Putamen (tissue), 1 donor: ENCODE data around the gene OTC.

Experiments used
- DNase-seq: peaks from one replicate; pipeline ENCODE4 v3.0.0-alpha.2; 2016; ENCODE audit warnings: low spot score

OTC gene

DNA sequence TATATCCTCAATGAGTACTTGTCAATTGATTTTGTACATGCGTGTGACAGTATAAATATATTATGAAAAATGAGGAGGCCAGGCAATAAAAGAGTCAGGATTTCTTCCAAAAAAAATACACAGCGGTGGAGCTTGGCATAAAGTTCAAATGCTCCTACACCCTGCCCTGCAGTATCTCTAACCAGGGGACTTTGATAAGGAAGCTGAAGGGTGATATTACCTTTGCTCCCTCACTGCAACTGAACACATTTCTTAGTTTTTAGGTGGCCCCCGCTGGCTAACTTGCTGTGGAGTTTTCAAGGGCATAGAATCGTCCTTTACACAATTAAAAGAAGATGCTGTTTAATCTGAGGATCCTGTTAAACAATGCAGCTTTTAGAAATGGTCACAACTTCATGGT lies at the start of gene OTC:
Gene OTC (plus strand): TSS at position 243 of the 400 bp plus-strand sequence. CDS start 93 bp downstream, at position 336.
- no peak for DNase-seq

DNA sequence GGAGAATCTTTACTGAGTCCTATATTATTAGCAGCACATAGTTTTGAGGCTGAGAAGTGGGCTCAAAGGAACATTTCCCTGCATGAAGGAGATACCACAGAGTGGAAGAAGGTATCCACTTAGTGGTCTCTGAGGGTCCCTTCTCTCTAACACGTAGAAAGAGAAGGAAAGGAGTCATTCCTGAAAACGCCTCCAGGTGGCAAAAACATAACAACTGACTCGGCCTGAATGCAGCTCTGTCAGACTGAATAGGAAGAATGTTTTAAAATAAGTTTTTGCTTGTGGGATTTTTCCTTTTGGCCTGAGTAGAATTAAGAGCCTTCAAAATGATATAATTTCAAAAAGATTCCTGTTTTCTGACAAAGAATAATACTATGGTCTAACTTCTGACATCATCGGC lies 48.4 kb upstream of the OTC start:
- no peak for DNase-seq

DNA sequence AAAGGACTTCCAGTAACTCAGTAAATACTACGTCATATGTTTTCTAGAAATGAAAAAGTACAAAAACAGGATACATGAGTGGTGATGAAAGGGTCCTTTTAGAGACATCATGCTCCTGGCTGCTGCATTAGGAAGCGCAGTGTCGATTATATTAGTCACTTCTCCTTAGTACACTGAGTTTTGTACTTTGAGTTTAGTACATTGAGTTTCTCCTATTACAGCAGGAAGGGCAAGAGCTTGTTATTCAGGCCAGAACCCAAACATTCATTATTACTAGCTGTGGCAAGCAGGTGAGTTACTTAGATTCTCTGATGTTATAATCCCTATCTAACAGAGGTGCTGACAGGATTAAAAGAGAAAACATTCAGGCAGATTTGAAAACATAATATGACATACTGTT lies 46.4 kb upstream of the OTC start:
- no peak for DNase-seq

DNA sequence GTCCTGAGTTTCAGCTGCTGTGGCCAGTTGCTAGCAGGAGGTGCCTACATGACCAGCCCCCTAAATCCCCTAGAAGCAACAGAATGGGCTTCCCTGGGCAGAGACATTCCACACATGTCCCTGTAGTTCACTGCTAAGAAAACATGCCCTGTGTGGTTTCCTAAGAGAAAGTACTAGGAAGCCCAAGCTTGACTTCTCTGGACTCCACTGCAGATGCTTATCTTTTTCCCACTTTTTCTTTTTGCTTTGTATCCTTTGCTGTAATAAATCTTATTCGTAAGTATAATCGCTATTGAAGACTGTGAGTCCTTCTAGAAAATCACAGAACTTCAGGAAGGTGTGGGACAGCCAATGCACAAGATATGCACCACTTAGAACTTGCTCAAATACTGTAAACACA lies 40.7 kb upstream of the OTC start:
- no peak for DNase-seq

DNA sequence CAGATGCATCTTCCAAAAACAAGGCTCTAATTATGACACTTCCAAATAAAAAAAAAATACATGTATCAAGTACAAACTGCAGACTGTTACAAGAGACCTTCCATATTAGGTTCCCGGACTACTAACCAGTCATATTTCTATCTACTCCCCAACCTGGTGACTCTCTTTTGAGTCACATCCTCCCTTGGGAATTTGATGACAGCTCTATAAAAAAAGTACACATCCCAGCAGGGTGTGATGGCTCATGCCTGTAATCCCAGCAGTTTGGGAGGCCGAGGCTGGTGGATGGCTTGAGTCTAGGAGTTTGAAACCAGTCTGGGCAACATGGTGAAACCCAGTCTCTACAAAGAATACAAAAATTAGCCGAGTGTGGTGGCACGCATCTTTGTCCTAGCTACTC lies 40.0 kb upstream of the OTC start:
- DNase-seq = no peak

DNA sequence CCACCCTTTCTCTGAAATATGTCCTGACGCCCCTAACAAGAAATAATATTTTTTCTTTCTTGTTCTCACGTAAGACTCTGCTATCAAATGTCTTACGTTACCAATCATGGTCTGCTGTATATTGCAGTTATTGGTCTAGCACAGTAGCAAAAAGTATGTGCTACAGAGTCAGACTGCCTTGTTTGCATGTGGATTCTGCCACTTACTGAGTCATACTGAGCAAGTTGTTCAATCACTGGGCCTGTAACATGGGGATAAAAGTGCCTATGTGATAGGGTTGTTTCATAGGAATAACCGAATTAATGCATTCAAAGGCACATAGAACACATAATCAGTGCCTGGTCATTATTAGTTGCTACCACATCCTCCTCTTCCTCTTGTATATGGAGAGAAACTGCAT lies 39.2 kb upstream of the OTC start:
- no peak for DNase-seq

DNA sequence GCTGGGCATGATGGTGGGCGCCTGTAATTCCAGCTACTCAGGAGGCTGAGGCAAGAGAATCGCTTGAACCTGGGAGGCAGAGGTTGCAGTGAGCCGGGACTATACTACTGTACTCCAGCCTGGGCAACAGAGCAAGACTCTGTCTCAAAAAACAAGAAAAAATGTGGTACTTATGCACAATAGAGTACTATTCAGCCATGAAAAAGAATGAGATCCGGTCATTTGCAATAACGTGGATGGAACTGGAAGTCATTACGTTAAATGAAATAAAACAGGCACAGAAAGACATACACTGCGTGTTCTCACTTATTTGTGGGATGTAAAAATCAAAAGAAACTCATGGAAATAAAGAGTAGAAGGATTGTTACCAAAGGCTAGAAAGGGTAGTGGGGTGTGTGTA lies 37.2 kb upstream of the OTC start:
- DNase-seq = no peak

DNA sequence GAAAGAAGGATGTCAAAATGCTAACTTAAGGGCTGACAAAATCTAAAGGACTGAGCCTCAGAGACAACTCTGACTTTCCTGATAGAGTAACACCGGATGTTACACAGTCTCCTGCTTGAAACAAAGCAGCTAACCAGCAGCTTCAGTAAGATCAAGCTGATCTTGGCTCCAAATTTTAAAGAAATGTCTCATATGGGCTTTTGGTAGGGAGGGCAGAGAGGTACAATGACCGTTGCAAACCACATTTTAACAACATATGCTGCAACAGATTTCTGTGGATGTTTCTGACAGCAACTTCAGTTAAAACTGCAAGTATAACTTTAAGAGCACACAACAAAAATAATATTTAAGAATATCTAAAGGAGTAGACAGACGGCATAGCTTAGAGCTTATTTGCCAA lies 34.2 kb upstream of the OTC start:
- DNase-seq = no peak

DNA sequence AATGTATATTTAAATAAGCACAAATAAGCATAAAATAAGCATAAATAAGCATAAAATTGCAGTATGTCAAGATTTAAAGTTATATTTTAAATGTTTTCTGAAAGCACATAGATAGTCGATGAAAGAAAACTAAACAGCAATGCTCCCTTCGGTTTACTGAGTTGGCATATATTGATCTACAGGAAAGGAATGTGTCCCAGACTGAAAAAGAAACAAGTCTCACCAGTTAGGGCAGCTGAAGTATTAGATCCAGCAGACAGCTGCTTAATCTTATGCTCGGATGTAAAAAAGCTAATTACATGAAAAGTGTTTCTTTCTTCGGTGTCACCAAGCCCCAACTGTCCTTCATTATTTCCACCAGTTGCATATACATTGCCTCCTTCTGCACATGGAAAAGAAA lies 33.8 kb upstream of the OTC start:
- DNase-seq = no peak

DNA sequence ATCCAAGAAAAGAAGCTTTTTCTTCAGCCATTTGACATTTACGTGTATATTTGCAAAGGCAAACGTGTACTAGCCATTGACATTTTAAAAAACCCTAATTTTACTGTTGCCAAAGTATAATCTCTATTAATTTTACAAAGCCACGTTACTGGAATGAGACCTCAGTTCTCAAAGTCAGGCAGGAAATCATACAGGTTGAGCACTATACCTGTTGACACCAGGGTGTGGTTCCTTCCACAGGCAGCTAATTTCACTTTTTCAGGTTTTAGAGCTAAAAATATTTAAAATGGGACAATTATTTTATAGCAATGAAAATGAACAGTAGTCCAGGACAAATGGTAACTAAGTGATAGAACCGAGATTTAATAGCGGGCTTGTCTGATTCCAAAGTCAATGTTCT lies 31.6 kb upstream of the OTC start:
- no peak for DNase-seq

DNA sequence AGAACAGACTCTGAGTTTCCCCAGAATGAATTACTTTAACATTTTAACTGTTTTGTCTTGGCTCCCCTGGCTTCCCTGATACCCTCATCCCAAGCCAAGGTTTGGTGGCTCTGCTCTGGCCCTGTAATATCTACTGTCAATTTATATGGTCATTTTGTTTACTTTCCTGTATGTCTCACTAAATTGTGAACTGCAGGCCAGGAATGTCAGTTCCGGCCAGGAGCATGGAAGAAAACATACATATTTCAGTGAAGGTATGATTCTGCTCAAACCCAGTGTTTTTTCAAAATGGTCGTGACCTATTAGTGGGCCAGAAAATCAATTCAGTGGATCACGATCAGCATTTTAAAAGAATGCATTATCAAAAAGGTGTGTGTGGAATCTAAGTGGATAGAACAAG lies 26.3 kb upstream of the OTC start:
- DNase-seq = no peak

DNA sequence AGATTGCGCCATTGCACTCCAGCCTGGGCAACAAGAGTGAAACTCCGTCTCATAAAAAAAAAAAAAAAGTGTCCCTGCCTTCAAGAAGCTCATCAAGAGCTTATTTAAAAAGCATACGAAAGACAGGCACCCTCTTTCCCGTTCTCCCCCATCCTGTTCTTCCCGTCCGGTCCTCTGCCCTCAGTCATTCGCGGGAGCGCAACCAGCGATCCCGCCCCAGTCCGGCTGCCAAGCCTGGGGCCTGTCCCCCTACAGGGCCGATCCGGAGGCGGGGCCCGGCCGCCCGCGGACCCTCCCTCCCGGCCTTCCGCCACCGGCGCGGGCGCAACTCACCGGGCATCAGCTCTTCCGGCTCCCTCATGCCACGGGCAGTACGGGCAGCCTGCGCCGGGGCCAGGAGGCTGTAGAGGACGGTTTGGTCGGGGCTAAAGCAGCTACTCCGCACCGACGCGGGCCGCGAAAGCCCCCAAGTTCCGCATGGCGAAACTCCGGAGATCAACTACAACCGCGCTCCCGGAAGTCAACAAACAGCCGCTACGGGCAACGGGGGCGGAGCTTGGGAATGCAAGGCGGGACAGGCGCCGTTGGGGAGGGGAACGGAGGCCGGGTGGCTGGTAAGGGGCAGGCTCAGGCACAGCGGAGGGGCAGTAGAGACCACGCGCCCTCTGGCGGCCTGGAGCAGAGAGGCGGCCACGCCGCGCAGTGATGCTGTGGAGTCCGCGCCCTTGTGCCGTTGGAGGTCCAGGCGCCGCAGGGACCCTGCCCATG lies 25.2 kb upstream of the OTC start, which contains the start of gene RPGR:
Gene RPGR (minus strand): TSS at position 503 of the 768 bp plus-strand sequence. CDS start 142 bp downstream, at position 361.
- DNase-seq = peak; percentile 90

DNA sequence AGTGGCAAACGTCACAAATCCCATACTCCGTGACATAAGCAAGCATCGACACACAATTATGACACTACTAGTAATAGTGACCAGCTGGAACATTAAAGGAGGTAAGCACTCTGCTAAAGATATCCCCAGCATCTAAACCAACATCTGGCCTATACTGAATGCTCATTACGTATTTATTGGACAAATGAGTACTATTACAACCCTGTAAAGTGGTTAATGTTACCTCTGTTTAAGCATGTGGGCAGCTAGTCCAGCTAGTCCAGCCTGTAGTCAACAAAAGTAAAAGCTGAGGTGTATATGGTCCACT lies 24.7 kb upstream of the OTC start:
- DNase-seq = no peak

DNA sequence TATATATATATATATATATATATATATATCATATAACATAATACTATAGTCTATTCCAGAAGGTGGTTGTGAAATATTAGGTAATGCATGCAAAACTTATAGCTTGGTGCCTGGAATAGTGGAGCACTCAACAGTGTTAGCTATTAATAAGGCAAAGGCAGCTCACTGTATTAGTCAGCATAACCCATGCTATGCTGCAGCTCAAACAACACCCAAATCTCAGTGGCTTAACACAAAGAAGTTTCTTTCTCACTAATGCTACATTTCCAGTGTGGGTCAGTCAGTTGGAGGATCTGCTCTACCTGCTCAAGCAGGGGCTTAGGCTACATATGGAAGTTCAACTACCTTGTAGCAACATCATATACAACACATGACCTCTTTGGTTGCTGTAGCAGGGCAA lies 19.9 kb upstream of the OTC start:
- no peak for DNase-seq

DNA sequence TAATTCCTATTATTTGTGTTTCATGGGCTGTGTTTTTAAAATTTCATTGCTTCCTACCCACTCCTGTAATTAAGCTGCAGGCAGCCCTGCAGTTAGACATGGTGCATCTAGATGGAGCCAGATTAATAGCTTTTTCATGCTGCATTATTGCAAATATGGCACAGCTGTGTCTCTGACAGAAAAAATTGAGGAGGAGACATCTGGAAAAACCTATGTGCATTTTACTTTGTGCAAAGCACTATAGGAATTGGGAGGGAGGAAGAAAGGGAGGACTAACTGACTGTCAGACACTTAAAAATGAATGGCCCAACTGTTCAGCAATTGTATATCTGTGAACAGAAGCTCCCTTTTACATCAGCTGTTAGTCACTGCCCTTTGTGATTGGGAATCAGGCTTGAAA lies 17.0 kb upstream of the OTC start:
- no peak for DNase-seq

DNA sequence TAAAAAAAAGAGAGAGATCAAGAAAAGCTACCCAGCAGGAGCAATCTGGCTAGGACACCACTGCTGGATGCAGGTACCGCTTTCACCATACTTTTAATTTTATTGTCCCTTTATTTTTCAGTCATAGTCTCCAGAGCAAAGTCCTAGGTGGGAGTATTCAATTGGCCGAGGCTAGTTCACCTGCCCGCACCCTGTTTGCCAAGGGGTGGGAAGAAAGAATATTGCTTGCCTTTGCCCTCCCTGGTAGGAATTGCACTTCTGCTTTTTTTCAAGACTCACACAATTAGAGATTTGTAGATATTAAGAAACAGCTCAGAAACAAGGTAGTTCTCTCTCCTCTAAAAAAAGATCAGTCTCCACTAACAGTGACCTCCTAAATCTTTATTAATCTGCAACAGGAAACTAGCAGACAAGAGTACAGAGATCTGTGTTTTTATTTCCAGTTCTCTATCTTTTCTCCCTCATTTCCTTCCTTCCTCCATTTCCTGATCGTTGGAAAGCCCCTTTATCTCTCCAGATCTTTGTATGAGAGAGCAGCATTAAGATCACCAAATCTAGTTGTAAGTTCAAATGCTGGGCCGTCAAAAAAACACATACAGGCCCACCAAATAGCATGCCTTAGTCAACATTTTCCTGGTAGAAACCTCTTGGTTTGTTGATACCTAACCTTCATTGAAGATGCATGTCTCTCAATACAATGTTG lies 15.7 kb upstream of the OTC start:
- no peak for DNase-seq

DNA sequence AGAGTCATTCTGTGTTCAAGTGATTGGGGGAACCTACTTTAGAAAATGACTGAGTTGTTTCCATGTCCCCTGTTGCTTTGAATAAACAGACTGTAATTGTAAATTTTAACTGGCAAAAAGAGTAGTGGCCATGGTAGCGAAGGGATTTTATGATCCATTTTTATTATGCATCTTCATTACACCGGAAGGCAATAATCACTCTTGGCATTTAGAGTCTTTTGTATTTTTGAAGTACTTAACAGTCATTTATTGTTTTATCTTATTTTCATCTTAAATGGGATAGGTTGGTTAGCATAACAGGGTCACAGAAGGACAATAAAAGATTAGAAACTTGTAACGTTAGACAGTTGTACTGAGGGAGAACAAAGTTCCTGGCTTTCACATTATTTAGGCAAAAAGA lies 11.0 kb upstream of the OTC start:
- DNase-seq = no peak

DNA sequence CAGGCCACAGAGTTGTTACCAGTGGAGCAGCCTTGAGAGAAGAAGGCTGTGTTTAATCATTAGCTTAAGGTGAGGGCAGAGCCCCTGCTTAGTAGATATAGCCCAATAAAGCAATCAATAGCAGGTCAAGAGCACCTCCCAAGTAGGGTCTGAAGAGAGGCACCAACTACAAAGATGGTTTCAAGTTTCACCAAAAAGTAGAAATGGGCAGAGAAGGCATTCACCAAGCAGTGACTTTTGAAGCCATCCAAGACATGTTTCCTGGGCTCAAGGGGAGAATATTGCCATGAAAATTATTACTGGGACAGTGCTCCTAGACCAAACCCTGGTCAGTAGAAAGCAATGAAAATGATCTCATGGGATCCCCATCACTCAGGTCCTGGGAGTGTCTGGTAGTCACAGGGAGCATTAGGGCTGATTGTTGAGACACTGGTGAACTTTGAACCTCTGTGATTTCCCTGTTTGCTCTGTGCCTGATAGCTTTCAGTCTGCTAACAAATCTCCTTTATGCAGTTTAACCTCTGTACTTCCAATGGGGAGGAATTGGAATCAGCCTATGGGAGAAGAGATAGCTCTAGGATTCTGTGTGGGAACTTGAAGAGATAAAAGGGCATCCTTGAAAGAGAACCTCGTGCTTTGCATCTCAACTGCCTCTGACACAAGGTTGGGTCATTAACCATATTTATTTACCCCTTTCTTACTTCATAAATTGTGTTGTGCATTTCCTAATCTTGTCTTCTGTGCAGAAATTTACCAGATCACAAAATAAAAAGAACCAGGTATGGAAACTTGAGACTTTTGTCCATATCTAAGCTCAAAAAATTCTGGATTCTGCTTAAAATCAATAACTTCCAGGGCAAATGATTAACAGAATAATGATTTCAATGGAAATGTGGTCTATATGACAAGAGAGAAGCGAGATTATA lies 9.3 kb upstream of the OTC start:
- no peak for DNase-seq

DNA sequence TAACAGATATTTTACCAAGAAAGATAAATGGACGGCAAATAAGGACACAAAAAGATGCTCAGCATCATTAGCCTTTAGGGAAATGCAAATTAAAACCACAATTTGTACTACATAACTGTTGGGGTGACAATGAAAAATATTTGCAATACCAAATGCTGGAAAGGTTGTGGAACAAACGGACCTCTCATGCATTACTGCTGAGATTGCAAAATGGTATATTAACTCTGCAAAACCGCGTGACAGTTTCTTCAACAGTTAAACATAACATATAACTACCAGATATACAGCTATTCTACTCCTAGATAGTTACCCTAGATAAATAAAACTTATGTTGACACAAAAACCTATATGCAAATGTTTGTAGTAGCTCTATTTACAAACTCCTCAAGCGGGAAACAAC lies 6.3 kb upstream of the OTC start:
- no peak for DNase-seq

DNA sequence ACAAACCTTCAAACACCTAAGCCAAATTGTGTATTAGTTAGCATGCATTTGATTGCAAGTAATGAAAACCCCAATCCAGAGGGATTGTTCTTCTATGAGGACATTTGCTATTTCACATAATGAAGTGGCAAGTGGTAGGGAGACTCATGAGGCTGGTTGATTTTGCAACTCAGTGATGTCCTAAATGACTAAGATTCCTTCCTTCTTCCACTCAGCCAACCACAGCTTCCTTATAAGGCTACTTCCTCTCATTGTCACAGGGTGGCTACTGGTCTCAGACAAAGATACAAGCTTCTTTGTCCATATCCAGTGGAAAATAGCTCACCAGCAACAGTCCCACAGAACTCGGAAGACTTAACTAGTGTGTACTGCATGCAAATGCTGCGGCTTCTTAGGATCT lies 5.3 kb upstream of the OTC start:
- no peak for DNase-seq

DNA sequence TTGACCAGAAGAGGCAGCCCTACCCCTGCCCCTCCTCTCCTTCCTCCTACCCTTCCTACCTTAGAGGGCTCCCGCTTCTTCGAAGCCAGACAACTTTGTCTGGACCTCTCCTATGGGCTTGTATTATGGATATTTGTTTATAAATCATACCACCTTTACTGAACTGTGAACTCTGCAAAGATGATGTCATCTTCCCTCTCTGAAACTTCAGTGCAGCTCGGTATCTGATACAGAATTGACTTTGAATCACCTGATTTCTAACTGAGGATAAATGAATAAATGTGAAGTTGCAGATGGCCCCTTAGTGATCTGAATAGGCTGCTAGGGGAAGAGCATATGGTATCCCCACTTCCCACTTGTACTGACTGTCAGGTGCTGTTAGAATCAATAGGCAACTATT lies 1.1 kb upstream of the OTC start:
- no peak for DNase-seq

DNA sequence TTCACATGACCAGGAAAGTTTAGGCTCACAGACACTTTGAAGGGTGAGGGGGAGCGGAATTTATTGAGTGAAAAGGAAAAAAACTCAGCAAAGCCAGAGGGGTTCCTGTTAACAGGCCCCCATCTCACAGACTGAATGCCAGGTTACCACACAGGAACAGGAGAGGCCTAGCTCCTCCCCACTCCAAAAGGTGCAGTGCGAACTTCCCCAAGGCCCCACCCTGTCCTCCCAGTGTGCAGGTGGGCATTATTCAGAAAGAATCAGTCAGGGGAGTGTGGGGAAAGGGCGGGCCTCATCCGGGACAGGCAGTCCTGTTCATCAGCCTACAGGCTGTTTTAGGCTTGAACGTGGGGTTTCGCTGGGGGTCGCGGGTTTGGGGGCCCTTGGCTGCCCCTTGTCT lies 4.0 kb downstream of the OTC start:
- DNase-seq = no peak
